Measurements from ENCODE around the gene FH. TPM values are rescaled to one million over a fixed set of nuclear protein-coding genes. Genes with fewer than 3 reads are reported as not detected.

FH gene
- polyA plus RNA-seq, 1 donor (not counting 4 experiments of a cell fraction or from before 2014, with no cell fraction given) = 101 TPM

DNA sequence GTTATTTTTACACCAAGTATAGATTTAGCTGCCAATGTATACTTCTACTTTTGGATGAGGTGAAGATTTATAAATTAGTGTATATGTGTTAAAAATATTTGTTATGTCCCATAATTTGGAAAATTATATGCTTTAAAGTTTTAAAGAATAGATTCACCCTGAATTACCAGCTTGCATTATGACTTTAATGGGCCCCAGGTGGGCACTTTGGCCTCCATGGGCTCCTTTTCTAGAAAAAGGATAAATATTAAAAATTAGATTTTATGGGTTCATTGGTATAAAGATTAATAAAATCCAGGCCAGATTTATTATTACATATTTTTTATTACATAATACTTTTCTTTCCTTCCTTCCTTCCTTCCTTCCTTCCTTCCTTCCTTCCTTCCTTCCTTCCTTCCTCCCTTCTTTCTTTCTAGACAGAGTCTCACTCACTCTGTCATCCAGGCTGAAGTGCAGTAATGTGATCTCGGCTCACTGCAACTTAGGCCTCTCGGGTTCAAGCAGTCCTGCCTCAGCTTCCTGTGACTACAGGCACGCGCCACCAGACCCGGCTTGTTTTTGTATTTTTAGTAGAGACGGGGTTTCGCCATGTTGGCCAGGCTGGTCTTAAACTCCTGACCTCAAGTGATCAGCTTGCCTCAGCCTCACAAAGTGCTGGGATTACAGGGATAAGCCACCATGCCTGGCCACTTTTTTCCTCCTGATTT, 34.5 kb upstream of the FH start:
- Histone ChIP-seq H2AFZ (ENCODE audit: control insufficient read depth, low read length) (no peak overlapping the region), H3K4me3 (ENCODE audit: control insufficient read depth in 2 of 3, extremely low read depth in 1 of 3, insufficient read depth in 2 of 3, low read depth in 1 of 3, low read length in 3 of 3) (no peak overlapping the region), H3K9me3 (ENCODE audit: control insufficient read depth, low read depth, low read length) (no peaks in the 10 kb centered on the region), H4K20me1 (ENCODE audit: control insufficient read depth, extremely low read depth, insufficient read depth, low read length) (no peaks in the 10 kb centered on the region), H3K9me1 (ENCODE audit: control insufficient read depth, extremely low read depth, insufficient read depth, low read length) (no peaks in the 10 kb centered on the region), H3K4me1 (ENCODE audit: control insufficient read depth, extremely low read depth, insufficient read depth, low read length) (no peaks in the 10 kb centered on the region), H3K4me2 (ENCODE audit: control insufficient read depth, extremely low read depth, insufficient read depth, low read depth, low read length) (no peak overlapping the region), H3K9ac (ENCODE audit: control insufficient read depth, extremely low read depth, insufficient read depth, low read length) (no peak overlapping the region), H3K27ac (ENCODE audit: control insufficient read depth, insufficient read depth, low read length) (no peak overlapping the region), H3K79me2 (ENCODE audit: control insufficient read depth, insufficient read depth, low read length) (no peaks in the 10 kb centered on the region), H3K36me3 (ENCODE audit: control insufficient read depth in 2 of 2, extremely low read depth in 1 of 2, insufficient read depth in 2 of 2, low read length in 2 of 2) (no peaks in the 10 kb centered on the region), H3K27me3 (ENCODE audit: control insufficient read depth, extremely low read depth, insufficient read depth, low read length) (no peaks in the 10 kb centered on the region)
- dilution Hi-C loops (cut with MboI; ENCODE audit: extremely low pct_ligation_motif_present, low sequenced_read_pairs) = no loop called here
- FAIRE-seq (no peak), DNase-seq (ENCODE audit: low read depth, low spot score) (no peak)
- no peak for TF ChIP-seq EZH2 (IDR thresholded peaks at IDR 0.05; ENCODE audit: low read length)
- TF ChIP-seq, protein P1, sequence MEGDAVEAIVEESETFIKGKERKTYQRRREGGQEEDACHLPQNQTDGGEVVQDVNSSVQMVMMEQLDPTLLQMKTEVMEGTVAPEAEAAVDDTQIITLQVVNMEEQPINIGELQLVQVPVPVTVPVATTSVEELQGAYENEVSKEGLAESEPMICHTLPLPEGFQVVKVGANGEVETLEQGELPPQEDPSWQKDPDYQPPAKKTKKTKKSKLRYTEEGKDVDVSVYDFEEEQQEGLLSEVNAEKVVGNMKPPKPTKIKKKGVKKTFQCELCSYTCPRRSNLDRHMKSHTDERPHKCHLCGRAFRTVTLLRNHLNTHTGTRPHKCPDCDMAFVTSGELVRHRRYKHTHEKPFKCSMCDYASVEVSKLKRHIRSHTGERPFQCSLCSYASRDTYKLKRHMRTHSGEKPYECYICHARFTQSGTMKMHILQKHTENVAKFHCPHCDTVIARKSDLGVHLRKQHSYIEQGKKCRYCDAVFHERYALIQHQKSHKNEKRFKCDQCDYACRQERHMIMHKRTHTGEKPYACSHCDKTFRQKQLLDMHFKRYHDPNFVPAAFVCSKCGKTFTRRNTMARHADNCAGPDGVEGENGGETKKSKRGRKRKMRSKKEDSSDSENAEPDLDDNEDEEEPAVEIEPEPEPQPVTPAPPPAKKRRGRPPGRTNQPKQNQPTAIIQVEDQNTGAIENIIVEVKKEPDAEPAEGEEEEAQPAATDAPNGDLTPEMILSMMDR (optimal IDR thresholded peaks at IDR 0.05 in 1 of 3, IDR thresholded peaks at IDR 0.05 in 1 of 3, conservative IDR thresholded peaks at IDR 0.05 in 1 of 3; ENCODE audit: extremely low read depth in 1 of 3, insufficient read depth in 2 of 3, low read length in 3 of 3) = no peak

DNA sequence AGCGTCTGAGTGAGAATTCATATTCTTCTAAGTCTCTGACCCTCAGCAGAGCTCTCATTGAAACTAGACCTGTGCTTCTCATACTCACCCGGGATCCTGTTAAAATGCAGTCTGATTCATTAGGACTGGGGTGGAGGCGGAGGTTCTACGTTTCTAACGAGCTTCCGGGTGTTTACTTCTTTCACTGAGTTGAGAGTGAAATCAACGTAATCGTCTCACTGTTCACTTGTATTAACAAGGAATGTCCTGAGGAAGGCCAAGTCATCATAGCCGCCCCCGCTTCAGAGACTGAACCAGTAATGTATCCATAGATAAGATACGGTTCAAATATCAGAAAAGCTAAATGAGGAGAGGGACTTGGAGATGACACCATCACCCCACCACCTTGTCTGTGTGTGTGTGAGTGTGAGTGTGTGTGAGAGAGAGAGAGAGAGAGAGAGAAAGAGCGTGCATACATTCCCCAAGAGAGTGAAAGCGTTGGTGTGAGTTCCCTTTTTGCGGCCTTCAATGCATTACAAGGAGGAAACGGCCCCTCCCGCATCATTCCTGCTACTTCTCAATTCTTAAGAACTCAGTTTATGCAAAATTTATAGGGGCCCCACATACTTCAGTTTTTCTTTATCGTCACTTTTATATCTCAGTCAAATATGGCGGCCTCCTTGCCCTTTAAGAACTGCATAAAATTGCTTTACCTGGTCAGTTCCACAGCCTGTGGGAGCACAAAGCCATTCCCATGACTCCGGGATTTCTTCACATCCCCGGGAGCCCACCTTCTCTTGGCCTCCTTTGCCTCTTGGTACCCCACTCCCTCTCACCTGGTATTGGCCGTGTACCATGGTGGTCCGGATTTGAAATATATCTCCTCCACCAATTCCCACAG, 32.4 kb upstream of the FH start:
- no peak for DNase-seq (ENCODE audit: low read depth, low spot score)
- Histone ChIP-seq H4K20me1 (ENCODE audit: control insufficient read depth, extremely low read depth, insufficient read depth, low read length) (no peaks in the 10 kb centered on the region), H3K4me3 (ENCODE audit: control insufficient read depth in 2 of 3, extremely low read depth in 1 of 3, insufficient read depth in 2 of 3, low read depth in 1 of 3, low read length in 3 of 3) (no peak overlapping the region), H3K9me1 (ENCODE audit: control insufficient read depth, extremely low read depth, insufficient read depth, low read length) (no peaks in the 10 kb centered on the region), H2AFZ (ENCODE audit: control insufficient read depth, low read length) (no peak overlapping the region), H3K9me3 (ENCODE audit: control insufficient read depth, low read depth, low read length) (no peaks in the 10 kb centered on the region), H3K9ac (ENCODE audit: control insufficient read depth, extremely low read depth, insufficient read depth, low read length) (no peak overlapping the region), H3K27me3 (ENCODE audit: control insufficient read depth, extremely low read depth, insufficient read depth, low read length) (no peaks in the 10 kb centered on the region), H3K4me2 (ENCODE audit: control insufficient read depth, extremely low read depth, insufficient read depth, low read depth, low read length) (no peak overlapping the region), H3K79me2 (ENCODE audit: control insufficient read depth, insufficient read depth, low read length) (no peaks in the 10 kb centered on the region), H3K27ac (ENCODE audit: control insufficient read depth, insufficient read depth, low read length) (no peak overlapping the region), H3K36me3 (ENCODE audit: control insufficient read depth in 2 of 2, extremely low read depth in 1 of 2, insufficient read depth in 2 of 2, low read length in 2 of 2) (no peaks in the 10 kb centered on the region), H3K4me1 (ENCODE audit: control insufficient read depth, extremely low read depth, insufficient read depth, low read length) (no peaks in the 10 kb centered on the region)
- TF ChIP-seq EZH2 (IDR thresholded peaks at IDR 0.05; ENCODE audit: low read length) = no peak
- TF ChIP-seq, protein P1 (optimal IDR thresholded peaks at IDR 0.05 in 1 of 3, IDR thresholded peaks at IDR 0.05 in 1 of 3, conservative IDR thresholded peaks at IDR 0.05 in 1 of 3; ENCODE audit: extremely low read depth in 1 of 3, insufficient read depth in 2 of 3, low read length in 3 of 3) = no peak
- dilution Hi-C loops (cut with MboI; ENCODE audit: extremely low pct_ligation_motif_present, low sequenced_read_pairs) = no loop called here
- no peak for FAIRE-seq

All from keratinocyte (primary cell).